HEK293 (cell line): ENCODE results near the gene HSPA4.
A peak's percentile ranks its signal among the peaks of the same experiment; 100 is the strongest.
"Not testable (repeated sequence)": the region's sequence is repeated elsewhere in the genome, so short reads cannot be mapped to it uniquely, and the experiment has no call there.

Experiments used
- CTCF ChIA-PET: fragments of 350-600 bp; formaldehyde crosslinking; extraction: SDS; loops from one replicate; lab custom pipeline; 2021; ENCODE audit warnings: antibody characterized with exemption; lab: Yijun Ruan, JAX
- POLR2A ChIA-PET: fragments of 300-600 bp; formaldehyde crosslinking; extraction: SDS; loops from one replicate; lab custom pipeline; 2020; ENCODE audit warnings: antibody characterized with exemption, inconsistent platforms; lab: Yijun Ruan, JAX
- H3K27ac ChIP-seq: fragments of 200-500 bp; sonication (Bioruptor generic); 2 replicates; pipeline ENCODE4 v1.5.1; 2014; ENCODE audit warnings: low read depth, low read length, control low read depth, inconsistent platforms; ENCODE audit errors: extremely low read depth
- H3K36me3 ChIP-seq, 2 experiments: fragments of 200-500 bp in 1 of 2; sonication (Bioruptor generic) in 1 of 2; 1 replicate in 1 of 2; 2 replicates in 1 of 2; pipeline ENCODE4 v1.5.1; 2014 to 2017; ENCODE audit warnings: inconsistent platforms in 2 of 2, low read length in 2 of 2; ENCODE audit not compliant: control insufficient read depth in 2 of 2, insufficient read depth in 1 of 2
- H3K4me1 ChIP-seq: fragments of 200-500 bp; sonication (Bioruptor generic); 2 replicates; pipeline ENCODE4 v1.5.1; 2014; ENCODE audit warnings: mild to moderate bottlenecking, low read length, inconsistent platforms; ENCODE audit not compliant: control insufficient read depth, insufficient read depth
- H3K4me3 ChIP-seq: 2 replicates; pipeline ENCODE4 v1.5.1; 2011; ENCODE audit warnings: low read depth, mild to moderate bottlenecking, control low read depth, low read length, moderate library complexity
- H3K9me3 ChIP-seq: fragments of 200-500 bp; sonication (Bioruptor generic); 2 replicates; pipeline ENCODE4 v1.5.1; 2014; ENCODE audit warnings: low read depth, low read length, inconsistent platforms; ENCODE audit not compliant: control insufficient read depth, insufficient read depth
- BCL11B ChIP-seq: fragments of 450-650 bp; formaldehyde crosslinking; IDR thresholded peaks from 2 replicates; pipeline ENCODE4 v1.5.1; 2016; ENCODE audit warnings: low read depth, missing biosample characterization, missing genetic modification characterization
- GLI4 ChIP-seq: fragments of 450-650 bp; formaldehyde crosslinking; IDR thresholded peaks from 2 replicates; pipeline ENCODE4 v1.5.1; 2016; ENCODE audit warnings: missing biosample characterization, missing genetic modification characterization
- HOXA7 ChIP-seq: sonication (generic); formaldehyde crosslinking; IDR thresholded peaks from 2 replicates; pipeline ENCODE4 v1.8.1; 2022; ENCODE audit warnings: missing genetic modification reagents, borderline replicate concordance
- KLF17 ChIP-seq: fragments of 450-650 bp; formaldehyde crosslinking; IDR thresholded peaks from 2 replicates; pipeline ENCODE4 v1.5.1; 2016; ENCODE audit warnings: missing biosample characterization, missing genetic modification characterization
- PRDM10 ChIP-seq: fragments of 450-650 bp; formaldehyde crosslinking; IDR thresholded peaks from 2 replicates; pipeline ENCODE4 v1.5.1; 2016; ENCODE audit warnings: missing biosample characterization, missing genetic modification characterization
- SCRT1 ChIP-seq: fragments of 450-650 bp; formaldehyde crosslinking; IDR thresholded peaks from 2 replicates; pipeline ENCODE4 v1.5.1; 2016; ENCODE audit warnings: missing biosample characterization, missing genetic modification characterization, borderline replicate concordance
- ZFP3 ChIP-seq: fragments of 450-650 bp; formaldehyde crosslinking; IDR thresholded peaks from 2 replicates; pipeline ENCODE4 v1.5.1; 2016; ENCODE audit warnings: low read depth, missing biosample characterization, missing genetic modification characterization
- ZFP37 ChIP-seq: fragments of 450-650 bp; formaldehyde crosslinking; IDR thresholded peaks from 2 replicates; pipeline ENCODE4 v1.5.1; 2016; ENCODE audit warnings: missing biosample characterization, missing genetic modification characterization
- ZNF10 ChIP-seq: fragments of 450-650 bp; formaldehyde crosslinking; IDR thresholded peaks from 2 replicates; pipeline ENCODE4 v1.5.1; 2017; ENCODE audit warnings: missing biosample characterization, missing genetic modification characterization
- ZNF132 ChIP-seq: fragments of 450-650 bp; formaldehyde crosslinking; IDR thresholded peaks from 2 replicates; pipeline ENCODE4 v1.5.1; 2017; ENCODE audit warnings: missing biosample characterization, missing genetic modification characterization, borderline replicate concordance
- ZNF2 ChIP-seq: fragments of 450-650 bp; formaldehyde crosslinking; IDR thresholded peaks from 2 replicates; pipeline ENCODE4 v1.5.1; 2016; ENCODE audit warnings: missing biosample characterization, missing genetic modification characterization
- ZNF239 ChIP-seq: fragments of 450-650 bp; formaldehyde crosslinking; IDR thresholded peaks from 2 replicates; pipeline ENCODE4 v1.5.1; 2016; ENCODE audit warnings: missing biosample characterization, missing genetic modification characterization
- ZNF24 ChIP-seq: fragments of 450-650 bp; formaldehyde crosslinking; IDR thresholded peaks from 2 replicates; pipeline ENCODE4 v1.5.1; 2016; ENCODE audit warnings: missing biosample characterization, missing genetic modification characterization
- ZNF335 ChIP-seq: fragments of 450-650 bp; formaldehyde crosslinking; conservative IDR thresholded peaks from 2 replicates; pipeline ENCODE4 v1.5.1; 2016; ENCODE audit warnings: missing biosample characterization, missing genetic modification characterization
- ZNF404 ChIP-seq: fragments of 450-650 bp; formaldehyde crosslinking; IDR thresholded peaks from 2 replicates; pipeline ENCODE4 v1.5.1; 2017; ENCODE audit warnings: missing biosample characterization, missing genetic modification characterization
- ZNF423 ChIP-seq: fragments of 450-650 bp; formaldehyde crosslinking; IDR thresholded peaks from 2 replicates; pipeline ENCODE4 v1.5.1; 2016; ENCODE audit warnings: missing biosample characterization, missing genetic modification characterization
- ZNF426 ChIP-seq: fragments of 450-650 bp; formaldehyde crosslinking; IDR thresholded peaks from 2 replicates; pipeline ENCODE4 v1.5.1; 2017; ENCODE audit warnings: missing biosample characterization, missing genetic modification characterization, mild to moderate bottlenecking, inconsistent platforms, moderate library complexity
- ZNF623 ChIP-seq: fragments of 450-650 bp; formaldehyde crosslinking; IDR thresholded peaks from 2 replicates; pipeline ENCODE4 v1.5.1; 2016; ENCODE audit warnings: missing biosample characterization, missing genetic modification characterization
- ZNF654 ChIP-seq: fragments of 450-650 bp; formaldehyde crosslinking; IDR thresholded peaks from 2 replicates; pipeline ENCODE4 v1.5.1; 2016; ENCODE audit warnings: low read depth, missing biosample characterization, missing genetic modification characterization
- ZNF843 ChIP-seq: fragments of 450-650 bp; formaldehyde crosslinking; IDR thresholded peaks from 2 replicates; pipeline ENCODE4 v1.5.1; 2016; ENCODE audit warnings: missing biosample characterization, missing genetic modification characterization

Gene HSPA4

GRCh38 chr5:133046560-133046959, 5.3 kb upstream of the HSPA4 start:
- CTCF ChIA-PET = not testable (repeated sequence)

GRCh38 chr5:133047404-133047803, 4.4 kb upstream of the HSPA4 start:
- TF ChIP-seq ZNF843 (tag by site-specific recombination) = no peak
- no peak for TF ChIP-seq ZNF404 (tag by site-specific recombination)
- no peak for TF ChIP-seq PRDM10
- TF ChIP-seq ZNF10 (tag by site-specific recombination) = no peak
- no peak for TF ChIP-seq ZFP3
- no peak for TF ChIP-seq ZNF654 (tag by site-specific recombination)
- no peak for TF ChIP-seq ZNF423 (tag by site-specific recombination)
- TF ChIP-seq ZNF24 (tag by site-specific recombination) = no peak
- TF ChIP-seq GLI4 (tag by site-specific recombination) = no peak
- TF ChIP-seq KLF17 (tag by site-specific recombination) = no peak
- TF ChIP-seq HOXA7 (CRISPR knock-in tag) = no peak
- no peak for TF ChIP-seq SCRT1 (tag by site-specific recombination)
- TF ChIP-seq ZNF426 (tag by site-specific recombination) = no peak
- no peak for TF ChIP-seq ZNF2 (tag by site-specific recombination)
- no peak for TF ChIP-seq ZNF623
- no peak for TF ChIP-seq BCL11B
- TF ChIP-seq ZFP37 = no peak
- no peak for TF ChIP-seq ZNF335 (tag by site-specific recombination)
- TF ChIP-seq ZNF132 (tag by site-specific recombination) = no peak
- no peak overlapping the region for H3K4me3 ChIP-seq

More at GRCh38 chr5:133046560-133046959, 5.3 kb upstream of the HSPA4 start:
- 0 out of 2 replicates have a peak, but pooled peaks have one; percentile 57 for TF ChIP-seq ZNF239 (tag by site-specific recombination)
- H3K4me1 ChIP-seq = peaks cover 20% of the 10 kb centered on the region
- POLR2A ChIA-PET, H3K9me3 ChIP-seq, H3K36me3 ChIP-seq, H3K27ac ChIP-seq, H3K4me3 ChIP-seq: not testable (repeated sequence)

More at GRCh38 chr5:133047404-133047803, 4.4 kb upstream of the HSPA4 start:
- Histone ChIP-seq H3K9me3 (no peaks in the 10 kb centered on the region), H3K36me3 (no peaks in the 10 kb centered on the region), H3K27ac (no peak overlapping the region), H3K4me1 (peaks cover 19% of the 10 kb centered on the region)
- POLR2A ChIA-PET = no interaction called here
- CTCF ChIA-PET = no interaction called here
